GM21381 (cell line): ENCODE data around the gene ACOX1.

Experiments used
- ATAC-seq: cut with Tn5 transposase; IDR thresholded peaks from one replicate; pipeline ENCODE4 v1.9.1; 2021; ENCODE audit warnings: mild to moderate bottlenecking, moderate library complexity; ENCODE audit not compliant: unreplicated experiment

ACOX1 gene

GRCh38 chr17:76008630-76009425 lies 29.9 kb upstream of the ACOX1 start:
- no peak for ATAC-seq

DNA sequence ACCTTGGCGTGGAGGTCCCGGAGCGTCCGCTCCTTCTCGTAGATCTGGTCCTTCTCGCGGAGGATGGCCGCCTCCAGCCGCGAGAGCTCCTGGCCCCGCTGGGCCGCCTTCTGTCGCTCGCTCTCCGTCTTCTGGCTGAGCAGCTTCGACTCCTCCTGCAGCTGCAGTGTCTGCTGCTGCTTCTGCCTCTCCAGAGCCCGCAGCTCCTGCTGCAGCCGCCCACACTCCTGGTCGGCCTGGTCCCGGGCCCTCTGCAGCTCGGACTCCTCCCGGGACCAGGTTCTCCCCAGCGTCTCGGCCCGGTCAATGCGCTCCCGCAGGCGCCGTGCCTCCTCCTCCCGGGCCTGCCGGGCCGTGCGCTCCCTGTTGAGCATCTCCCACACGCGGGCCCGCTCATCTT lies 29.2 kb upstream of the ACOX1 start:
- no peak for ATAC-seq

DNA sequence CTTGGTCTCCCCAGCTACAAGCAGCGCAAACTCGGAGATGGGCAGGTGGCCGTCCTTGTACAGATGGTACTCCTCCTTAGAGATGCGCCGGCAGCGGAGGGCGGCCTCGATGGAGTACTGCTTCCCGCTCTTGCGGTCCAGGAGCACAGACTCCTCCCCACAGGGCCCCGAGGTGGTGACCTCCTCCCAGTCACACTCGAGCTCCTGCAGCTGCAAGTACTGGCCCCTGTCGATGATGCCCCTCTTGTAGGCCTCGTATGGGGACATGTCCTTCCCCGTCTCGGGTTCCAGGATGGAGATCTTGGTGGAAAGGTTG lies 28.8 kb upstream of the ACOX1 start:
- no peak for ATAC-seq

- no peak for ATAC-seq
Observed at GRCh38 chr17:76007131-76007849, 28.3 kb upstream of the ACOX1 start.

DNA sequence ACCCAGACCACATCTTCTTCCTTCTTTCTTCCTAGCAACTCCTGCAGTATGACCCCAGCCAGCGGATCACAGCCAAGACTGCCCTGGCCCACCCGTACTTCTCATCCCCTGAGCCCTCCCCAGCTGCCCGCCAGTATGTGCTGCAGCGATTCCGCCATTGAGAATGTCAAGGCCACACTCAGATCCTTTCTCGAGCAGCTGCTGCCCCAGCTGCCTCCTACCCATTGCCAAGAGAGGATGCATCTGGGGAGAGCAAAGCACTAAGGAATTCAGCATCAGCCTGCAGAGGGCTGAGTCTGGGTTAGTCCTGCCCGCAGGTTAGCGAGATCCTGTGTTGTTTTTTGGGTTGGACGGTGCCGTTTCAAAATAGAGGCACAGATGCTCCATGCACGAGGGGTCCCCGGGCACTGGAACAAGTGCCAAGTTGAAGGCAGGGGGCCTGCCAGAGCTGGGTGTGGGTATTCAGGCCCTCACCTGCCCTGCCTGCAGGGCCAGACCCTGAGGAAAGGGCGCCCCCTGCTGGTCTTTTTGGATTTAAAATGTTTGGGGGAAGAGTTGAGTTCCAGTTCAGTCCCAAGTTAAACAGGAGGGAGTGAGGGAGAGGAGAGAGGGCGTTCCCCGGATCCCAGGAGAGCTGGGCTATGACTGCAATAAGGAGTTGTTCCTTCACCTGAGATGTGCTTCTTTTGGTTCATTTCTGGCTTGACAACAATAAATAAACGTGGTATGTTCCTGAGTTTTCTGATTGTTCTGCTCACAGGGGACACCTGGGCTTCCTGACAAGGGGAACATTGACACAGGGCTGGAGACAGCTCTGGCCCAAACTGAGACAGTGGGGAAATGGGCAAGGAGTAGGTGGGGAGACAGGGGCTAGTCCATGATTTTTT lies 26.5 kb upstream of the ACOX1 start:
- ATAC-seq, result no peak

- ATAC-seq, result no peak
Observed at GRCh38 chr17:76004750-76005262, 25.8 kb upstream of the ACOX1 start.

GRCh38 chr17:76003915-76004314 lies 24.9 kb upstream of the ACOX1 start:
- ATAC-seq, result no peak

DNA sequence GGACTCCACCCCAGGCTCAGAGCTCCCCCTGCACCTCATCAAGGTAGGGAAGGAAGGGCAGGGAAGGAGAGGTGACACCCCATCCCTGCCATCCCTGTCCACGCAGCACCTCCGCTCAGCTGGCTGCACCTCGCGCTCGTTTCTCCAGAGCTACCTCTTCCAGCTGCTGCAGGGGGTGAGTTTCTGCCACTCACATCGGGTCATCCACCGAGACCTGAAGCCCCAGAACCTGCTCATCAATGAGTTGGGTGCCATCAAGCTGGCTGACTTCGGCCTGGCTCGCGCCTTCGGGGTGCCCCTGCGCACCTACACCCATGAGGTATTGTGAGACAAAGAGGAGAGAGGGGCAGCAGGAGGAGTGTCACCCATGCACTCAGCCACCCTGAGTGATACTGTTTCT lies 23.1 kb upstream of the ACOX1 start:
- no peak for ATAC-seq

- ATAC-seq, result no peak
Observed at GRCh38 chr17:76000755-76001521, 22.0 kb upstream of the ACOX1 start, which contains the start of gene CDK3. Gene CDK3, plus strand, starts transcription at chr17:76000855. Its CDS starts 571 bp downstream, at chr17:76001426.

GRCh38 chr17:76000016-76000754 lies 21.2 kb upstream of the ACOX1 start:
- no peak for ATAC-seq

- ATAC-seq, result no peak
Observed at GRCh38 chr17:75998327-75998795, 19.4 kb upstream of the ACOX1 start.

DNA sequence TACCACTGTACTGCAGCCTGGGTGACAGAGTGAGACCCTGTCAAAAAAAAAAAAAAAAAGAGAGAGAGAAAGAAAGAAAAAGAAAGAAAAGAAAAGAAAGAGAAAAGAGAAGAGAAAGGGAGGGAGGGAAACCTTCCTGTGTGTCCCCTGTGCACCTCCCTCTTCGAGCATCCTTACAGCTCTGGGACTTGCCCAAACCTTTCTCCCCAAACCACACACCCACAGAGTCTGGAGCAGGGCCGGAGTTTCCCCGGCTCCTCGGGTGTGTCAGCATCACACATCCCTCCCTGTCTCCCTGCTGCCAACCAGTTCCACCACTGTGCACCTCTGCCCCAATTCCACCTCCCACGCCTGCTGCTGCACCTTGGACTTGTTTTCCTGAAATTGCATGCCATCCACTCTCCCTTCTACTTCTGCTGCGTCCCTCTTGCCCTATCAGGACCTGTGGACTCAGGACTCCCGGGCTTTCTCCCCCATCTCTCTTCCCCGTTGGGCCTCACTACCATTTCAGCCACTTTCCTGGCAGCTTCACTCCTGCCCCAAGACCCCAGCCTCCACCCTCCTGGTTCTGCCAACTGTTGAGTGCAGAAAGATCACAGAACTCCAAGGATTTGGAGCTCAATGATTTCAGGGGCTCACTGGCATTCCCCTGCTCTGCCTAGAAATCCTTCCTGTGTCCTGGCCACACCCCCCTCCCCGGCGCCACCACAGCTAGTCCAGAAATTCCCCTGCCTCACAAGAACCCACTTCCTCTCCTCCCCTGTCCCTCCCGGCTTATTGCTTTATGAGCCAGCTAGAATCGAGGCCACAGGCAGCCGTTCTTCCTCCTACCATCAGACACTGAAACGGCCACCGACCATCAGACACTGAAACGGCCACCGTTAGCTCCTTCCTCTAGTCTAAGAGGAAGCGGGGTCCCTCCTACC lies 18.0 kb upstream of the ACOX1 start:
- ATAC-seq, result no peak

DNA sequence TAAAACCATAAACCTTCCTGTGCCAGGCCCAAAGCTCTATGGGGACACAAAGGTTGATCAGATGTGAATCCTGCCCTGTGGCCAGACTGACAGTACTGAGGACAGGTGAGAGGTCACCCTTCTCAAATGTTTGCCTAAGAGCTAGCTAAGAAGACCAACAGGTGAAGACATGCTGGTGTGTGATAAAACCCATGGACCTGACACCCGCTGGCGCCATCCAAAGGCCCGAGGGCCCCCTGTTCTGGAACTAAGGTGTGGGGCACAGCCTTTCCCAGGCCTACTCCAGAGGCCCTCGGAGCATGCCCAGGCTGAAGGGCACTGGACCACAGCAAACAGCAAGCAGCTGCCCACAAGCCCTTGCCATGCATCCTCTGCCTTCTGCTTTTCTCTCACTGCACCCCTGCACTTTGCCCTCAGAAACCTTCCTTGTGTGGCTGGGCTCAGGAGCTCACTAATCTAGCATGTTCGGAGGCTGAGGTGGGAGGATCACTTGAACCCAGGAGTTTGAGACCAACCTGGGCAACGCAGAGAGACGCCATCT lies 16.5 kb upstream of the ACOX1 start:
- no peak for ATAC-seq

DNA sequence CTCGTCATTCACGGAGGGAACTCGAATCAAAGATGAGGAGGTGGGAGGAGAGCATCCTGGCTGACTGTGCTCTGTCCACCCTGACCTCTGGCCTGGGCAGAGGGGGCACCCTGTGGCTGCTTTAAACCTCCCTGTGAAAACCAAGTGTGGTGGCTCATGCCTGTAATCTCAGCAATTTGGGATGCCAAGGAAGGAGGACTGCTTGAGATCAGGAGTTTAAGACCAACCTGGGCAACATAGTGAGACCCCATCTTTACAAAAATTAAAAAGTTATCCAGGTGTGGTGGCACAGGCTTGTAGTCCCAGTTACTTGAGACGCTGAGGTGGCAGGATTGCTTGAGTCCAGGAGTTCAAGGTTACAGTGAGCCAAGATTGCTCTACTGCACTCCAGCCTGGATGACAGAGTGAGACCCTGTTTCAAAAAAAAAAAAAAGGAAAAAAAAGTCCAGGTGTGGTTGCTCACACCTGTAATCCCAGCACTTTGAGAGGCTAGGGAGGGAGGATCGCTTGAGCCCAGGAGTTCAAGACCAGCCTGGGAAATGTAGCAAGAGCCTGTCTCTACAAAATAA lies 15.9 kb upstream of the ACOX1 start:
- ATAC-seq, result no peak

DNA sequence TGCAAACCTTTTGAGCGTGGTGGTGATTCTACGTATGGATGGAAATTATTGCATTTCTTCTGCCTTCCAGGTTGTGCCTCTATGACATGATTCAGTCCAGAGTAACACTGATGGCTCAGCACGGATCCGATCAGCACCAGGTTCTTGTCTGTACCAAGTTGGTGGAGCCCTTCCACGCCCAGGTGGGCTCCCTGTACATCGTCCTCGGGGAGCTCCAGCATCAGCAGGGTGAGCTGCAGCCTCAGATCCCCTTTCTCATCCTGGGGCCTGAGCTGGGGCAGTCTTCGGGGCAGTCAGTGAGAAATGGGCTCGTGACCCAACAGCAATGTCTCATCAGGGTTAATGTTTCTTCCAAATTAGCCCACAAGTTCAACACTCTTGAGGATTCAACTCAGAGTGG lies 12.4 kb upstream of the ACOX1 start:
- no peak for ATAC-seq

GRCh38 chr17:75987041-75987440 lies 8.1 kb upstream of the ACOX1 start:
- no peak for ATAC-seq

GRCh38 chr17:75985986-75986385 lies 7.0 kb upstream of the ACOX1 start:
- no peak for ATAC-seq
